Body of pancreas (tissue), 4 donors: ENCODE results near the gene LOXHD1. TPM values are rescaled to one million over a fixed set of nuclear protein-coding genes. Genes with fewer than 3 reads are reported as not detected.

Experiments used
- ATAC-seq: fragments of 150-250 bp; one replicate; pipeline ENCODE4 v1.9.1; 2016
- DNase-seq, 4 donors: peaks; one replicate each; pipeline ENCODE4 v3.0.0-alpha.2; 2019
- H3K27ac ChIP-seq, 4 donors: fragments of 200-600 bp; sonication (generic); 1 replicate in 3 of 4; 2 replicates in 1 of 4; pipeline versions ENCODE4 v1.5.1 to v1.6.1; 2016 to 2019; ENCODE audit warnings: mild to moderate bottlenecking in 1 of 4, mixed read lengths in 1 of 4, moderate library complexity in 1 of 4
- H3K27me3 ChIP-seq, 2 donors: fragments of 200-600 bp; sonication (generic); one replicate each; pipeline ENCODE4 v1.6.0; 2016; ENCODE audit warnings: mild to moderate bottlenecking in 1 of 2
- H3K36me3 ChIP-seq, 2 donors: fragments of 200-600 bp; sonication (generic); replicated peaks in 1 of 2; 2 replicates each; pipeline ENCODE4 v1.5.1; 2016; ENCODE audit warnings: low read depth in 2 of 2; ENCODE audit not compliant: insufficient read depth in 1 of 2
- H3K4me1 ChIP-seq: fragments of 200-600 bp; sonication (generic); one replicate; pipeline ENCODE4 v1.6.0; 2016
- H3K4me3 ChIP-seq, 2 donors: fragments of 200-600 bp; sonication (generic); 1 replicate in 1 of 2; 2 replicates in 1 of 2; pipeline ENCODE4 v1.5.1; 2016 to 2019
- H3K9me3 ChIP-seq, 3 donors: fragments of 200-600 bp; sonication (generic); 1 replicate in 2 of 3; 2 replicates in 1 of 3; pipeline ENCODE4 v1.5.1; 2016
- POLR2A ChIP-seq, 3 donors: fragments of 450-650 bp; IDR thresholded peaks; one replicate each; pipeline ENCODE4 v1.6.1; 2016; ENCODE audit warnings: antibody characterized with exemption in 3 of 3, mild to moderate bottlenecking in 2 of 3
- WGBS, 2 donors: methylation state at CpG; one replicate each; pipeline ENCODE4 v1.1.5; 2017; 5-methylcytosine and 5-hydroxymethylcytosine counted together
- intact Hi-C: fragments of 100-400 bp; cut with DNase I; formaldehyde crosslinking; loops from one replicate; pipeline ENCODE4 v1.15.1; 2023
- total RNA-seq, 2 donors: library from RNA; depleted of rRNA; stranded (reverse); fragments of >200 nt; gene quantifications; one replicate each; pipeline ENCODE4 v1.1.0, GENCODE V29; 2016
- TF ChIP-seq, protein P1 (sequence below), 7 experiments: fragments of 450-650 bp in 4 of 7; fragments of 200-600 bp in 3 of 7; sonication (generic) in 3 of 7; IDR thresholded peaks; one replicate each; pipeline ENCODE4 v1.5.1; 2016 to 2019; ENCODE audit warnings: antibody characterized with exemption in 7 of 7

LOXHD1 gene
- total RNA-seq, 2 donors from 2014 or later = 0.26 TPM; not detected in 1

DNA sequence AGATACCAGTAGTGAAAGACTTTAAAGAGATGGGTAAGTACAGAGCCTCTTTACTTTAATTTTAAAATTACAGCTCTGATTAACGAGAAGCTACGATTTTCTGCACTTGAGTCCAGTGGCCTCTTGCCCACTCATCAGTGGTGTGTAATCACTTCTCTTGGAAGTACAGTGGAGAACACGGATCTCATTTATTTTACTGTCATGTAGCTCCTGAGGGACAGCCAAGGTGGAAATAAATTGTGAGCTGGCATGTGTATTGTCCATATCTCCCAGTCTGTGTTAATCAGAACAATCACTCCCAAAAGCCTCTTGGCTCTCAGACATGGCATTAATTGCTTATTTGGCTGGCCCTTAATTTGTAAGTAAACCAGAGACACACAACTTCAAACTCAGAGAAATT is 69.4 kb downstream of the LOXHD1 start:
- 51 to 60% methylated on average over 3 of the region's 3 CpGs for WGBS, 2 donors
- Histone ChIP-seq H3K9me3 (no peaks in the 10 kb centered on the region), H3K36me3 (no peaks in the 10 kb centered on the region), H3K27ac (no peak overlapping the region), H3K27me3 (no peaks in the 10 kb centered on the region), H3K4me1 (no peaks in the 10 kb centered on the region), H3K4me3 (no peak overlapping the region)
- DNase-seq = no peak
- TF ChIP-seq POLR2A (IDR thresholded peaks at IDR 0.05) = no peak
- TF ChIP-seq, protein P1, sequence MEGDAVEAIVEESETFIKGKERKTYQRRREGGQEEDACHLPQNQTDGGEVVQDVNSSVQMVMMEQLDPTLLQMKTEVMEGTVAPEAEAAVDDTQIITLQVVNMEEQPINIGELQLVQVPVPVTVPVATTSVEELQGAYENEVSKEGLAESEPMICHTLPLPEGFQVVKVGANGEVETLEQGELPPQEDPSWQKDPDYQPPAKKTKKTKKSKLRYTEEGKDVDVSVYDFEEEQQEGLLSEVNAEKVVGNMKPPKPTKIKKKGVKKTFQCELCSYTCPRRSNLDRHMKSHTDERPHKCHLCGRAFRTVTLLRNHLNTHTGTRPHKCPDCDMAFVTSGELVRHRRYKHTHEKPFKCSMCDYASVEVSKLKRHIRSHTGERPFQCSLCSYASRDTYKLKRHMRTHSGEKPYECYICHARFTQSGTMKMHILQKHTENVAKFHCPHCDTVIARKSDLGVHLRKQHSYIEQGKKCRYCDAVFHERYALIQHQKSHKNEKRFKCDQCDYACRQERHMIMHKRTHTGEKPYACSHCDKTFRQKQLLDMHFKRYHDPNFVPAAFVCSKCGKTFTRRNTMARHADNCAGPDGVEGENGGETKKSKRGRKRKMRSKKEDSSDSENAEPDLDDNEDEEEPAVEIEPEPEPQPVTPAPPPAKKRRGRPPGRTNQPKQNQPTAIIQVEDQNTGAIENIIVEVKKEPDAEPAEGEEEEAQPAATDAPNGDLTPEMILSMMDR (IDR thresholded peaks at IDR 0.05) = no peak
- ATAC-seq = no peak
- intact Hi-C loops = no loop called here

DNA sequence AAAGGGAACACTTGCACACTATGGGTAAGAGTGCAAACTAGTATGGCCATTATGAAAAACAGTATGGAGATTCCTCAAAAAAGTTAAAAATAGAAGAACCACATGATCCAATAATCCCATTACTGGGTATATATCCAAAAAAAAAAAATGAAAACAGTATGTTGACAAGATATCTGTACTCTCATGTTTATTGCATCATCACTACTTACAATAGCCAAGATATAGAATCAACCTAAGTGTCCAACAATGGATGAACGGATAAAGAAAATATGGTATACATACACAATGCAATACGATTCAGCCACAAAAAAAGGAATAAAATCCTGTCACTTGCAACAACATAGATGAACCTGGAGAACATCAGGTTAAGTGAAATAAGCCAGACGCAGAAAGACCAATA is 73.3 kb downstream of the LOXHD1 start:
- ATAC-seq = no peak
- peaks cover 0 to 7% (median 0%) of the 10 kb centered on the region in 3 donors for H3K9me3 ChIP-seq
- H3K27me3 ChIP-seq = no peaks in the 10 kb centered on the region
- no peak overlapping the region for H3K27ac ChIP-seq
- H3K4me3 ChIP-seq = no peak overlapping the region
- no peaks in the 10 kb centered on the region for H3K4me1 ChIP-seq
- TF ChIP-seq POLR2A (IDR thresholded peaks at IDR 0.05) = no peak
- TF ChIP-seq, protein P1 (IDR thresholded peaks at IDR 0.05) = no peak
- no peak for DNase-seq
- H3K36me3 ChIP-seq = no peaks in the 10 kb centered on the region
- WGBS, 2 donors = 66 to 68% methylated on average over 3 of the region's 3 CpGs
- intact Hi-C loops = no loop called here

DNA sequence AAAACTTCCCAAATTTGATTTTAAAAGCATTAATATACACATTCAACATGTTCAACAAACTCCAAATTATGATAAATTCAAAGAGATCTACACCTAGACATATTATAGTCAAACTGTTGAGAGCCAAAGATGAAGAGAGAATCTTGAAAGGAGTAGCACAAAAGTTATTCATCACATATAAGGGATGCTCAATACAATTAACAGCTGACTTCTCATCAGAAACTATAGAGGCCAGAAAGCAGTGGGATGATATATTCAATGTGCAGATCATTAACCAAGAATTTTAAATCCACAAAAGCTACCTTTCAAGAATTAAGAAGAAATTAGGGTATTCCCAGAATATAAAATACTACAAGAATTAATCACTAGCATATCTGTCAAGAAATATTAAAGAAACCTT is 75.4 kb downstream of the LOXHD1 start:
- TF ChIP-seq, protein P1 (IDR thresholded peaks at IDR 0.05) = no peak
- TF ChIP-seq POLR2A (IDR thresholded peaks at IDR 0.05) = no peak
- no peaks in the 10 kb centered on the region for H3K4me1 ChIP-seq
- H3K27me3 ChIP-seq = no peaks in the 10 kb centered on the region
- DNase-seq (no peak), ATAC-seq (no peak)
- no peaks in the 10 kb centered on the region for H3K36me3 ChIP-seq
- peaks cover 0 to 7% (median 0%) of the 10 kb centered on the region in 3 donors for H3K9me3 ChIP-seq
- H3K27ac ChIP-seq = no peak overlapping the region
- intact Hi-C loops = no loop called here
- no peak overlapping the region for H3K4me3 ChIP-seq

DNA sequence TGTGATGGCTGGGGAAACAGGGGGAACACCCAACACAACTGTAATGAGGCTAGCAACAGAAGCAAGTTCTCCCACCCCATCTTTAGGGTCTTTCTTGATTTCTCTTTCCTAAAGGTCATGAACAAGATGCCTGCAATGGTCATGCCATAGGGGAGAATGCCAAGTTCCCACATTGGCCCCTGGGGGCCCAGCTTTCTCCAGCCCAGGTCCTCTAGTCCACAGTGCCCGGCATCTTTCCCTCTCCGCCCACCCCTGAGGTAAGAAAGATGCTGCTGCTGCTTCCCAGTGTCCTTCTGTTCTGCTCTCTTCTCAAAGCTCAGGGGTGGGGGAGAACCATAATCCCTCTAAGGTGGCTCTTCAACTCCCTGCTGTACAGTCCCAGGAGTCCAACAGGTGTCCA is 78.0 kb downstream of the LOXHD1 start:
- TF ChIP-seq POLR2A (IDR thresholded peaks at IDR 0.05) = no peak
- TF ChIP-seq, protein P1 (IDR thresholded peaks at IDR 0.05) = no peak
- DNase-seq (no peak), ATAC-seq (no peak)
- Histone ChIP-seq H3K4me3 (no peak overlapping the region), H3K27me3 (no peaks in the 10 kb centered on the region), H3K4me1 (no peaks in the 10 kb centered on the region), H3K36me3 (no peaks in the 10 kb centered on the region), H3K27ac (no peak overlapping the region), H3K9me3 (peaks cover 0 to 7% (median 0%) of the 10 kb centered on the region in 3 donors)
- intact Hi-C loops = no loop called here
- WGBS, 2 donors = 46 to 87% methylated on average over 2 of the region's 2 CpGs

GRCh38 chr18:46577546-46577945 is 79.5 kb downstream of the LOXHD1 start:
- Histone ChIP-seq H3K4me3 (no peak overlapping the region), H3K4me1 (no peaks in the 10 kb centered on the region), H3K36me3 (no peaks in the 10 kb centered on the region), H3K27me3 (no peaks in the 10 kb centered on the region), H3K9me3 (peaks cover 0 to 7% (median 0%) of the 10 kb centered on the region in 3 donors), H3K27ac (no peak overlapping the region)
- DNase-seq (no peak), ATAC-seq (no peak)
- TF ChIP-seq POLR2A (IDR thresholded peaks at IDR 0.05) = no peak
- TF ChIP-seq, protein P1 (IDR thresholded peaks at IDR 0.05) = no peak
- intact Hi-C loops = no loop called here
- WGBS, 2 donors = 65% methylated on average over 10 to 11 of the region's 11 CpGs
